Lower leg skin (tissue), 4 donors: ENCODE data around the gene ARHGAP45. TPM values are rescaled to one million over a fixed set of nuclear protein-coding genes. Genes with fewer than 3 reads are reported as not detected.

Experiments used
- DNase-seq, 2 donors: peaks; one replicate each; pipeline ENCODE4 v3.0.0-alpha.2; 2019; ENCODE audit warnings: low spot score in 2 of 2
- H3K4me3 ChIP-seq: fragments of 200-600 bp; sonication (generic); 2 replicates; pipeline ENCODE4 v1.5.1; 2017; ENCODE audit warnings: mild to moderate bottlenecking, low read depth; ENCODE audit not compliant: poor library complexity, severe bottlenecking
- CTCF ChIP-seq, 3 donors: fragments of 450-650 bp; IDR thresholded peaks; one replicate each; pipeline ENCODE4 v1.5.1; 2016; ENCODE audit warnings: antibody characterized with exemption in 3 of 3, mild to moderate bottlenecking in 3 of 3, moderate library complexity in 2 of 3
- POLR2A ChIP-seq, 2 donors: fragments of 450-650 bp; IDR thresholded peaks; one replicate each; pipeline ENCODE4 v1.6.1; 2016 to 2017; ENCODE audit warnings: antibody characterized with exemption in 2 of 2, mild to moderate bottlenecking in 1 of 2, moderate library complexity in 1 of 2
- WGBS, 2 donors: methylation state at CpG; one replicate each; pipeline ENCODE4 v1.1.5; 2018; 5-methylcytosine and 5-hydroxymethylcytosine counted together
- intact Hi-C: fragments of 100-400 bp; cut with DNase I; formaldehyde crosslinking; loops from one replicate; pipeline ENCODE4 v1.15.0; 2023; ENCODE audit warnings: low total_unique reads
- total RNA-seq, 4 donors: library from RNA; depleted of rRNA; stranded (reverse); fragments of >200 nt; gene quantifications; one replicate each; pipeline ENCODE4 v1.1.0, GENCODE V29; 2016

Gene ARHGAP45
- total RNA-seq, 4 donors from 2014 or later: 12.4 to 36.0 (median 14.4) TPM

- H3K4me3 ChIP-seq: no peak overlapping the region
- DNase-seq: no peak
- TF ChIP-seq CTCF (IDR thresholded peaks at IDR 0.05) (no peak), POLR2A (IDR thresholded peaks at IDR 0.05) (no peak)
- WGBS, 2 donors: 49 to 53% methylated on average over 3 of the region's 3 CpGs
- intact Hi-C loops: no loop called here
These were observed 9.7 kb upstream of the ARHGAP45 start for GRCh38 chr19:1057176-1057855.

GRCh38 chr19:1058112-1058511 is 8.9 kb upstream of the ARHGAP45 start:
- TF ChIP-seq POLR2A (IDR thresholded peaks at IDR 0.05) (no peak), CTCF (IDR thresholded peaks at IDR 0.05) (no peak)
- no peak overlapping the region for H3K4me3 ChIP-seq
- intact Hi-C loops: no loop called here
- 92 to 99% methylated on average over 5 of the region's 5 CpGs for WGBS, 2 donors
- DNase-seq: no peak

GRCh38 chr19:1060689-1061088 is 6.3 kb upstream of the ARHGAP45 start:
- H3K4me3 ChIP-seq: no peak overlapping the region
- intact Hi-C loops: no loop called here
- TF ChIP-seq POLR2A (IDR thresholded peaks at IDR 0.05): no peak
- TF ChIP-seq CTCF (IDR thresholded peaks at IDR 0.05): no peak
- WGBS, 2 donors: 82 to 86% methylated on average over 5 of the region's 5 CpGs
- no peak for DNase-seq

- 91 to 93% methylated on average over 5 to 20 of the region's 20 CpGs for WGBS, 2 donors
- H3K4me3 ChIP-seq: no peak overlapping the region
- no peak for TF ChIP-seq CTCF (IDR thresholded peaks at IDR 0.05)
- intact Hi-C loops: no loop called here
- DNase-seq: no peak
These were observed 5.0 kb upstream of the ARHGAP45 start for GRCh38 chr19:1061987-1062386.

- intact Hi-C loops: no loop called here
- no peak overlapping the region for H3K4me3 ChIP-seq
- 81 to 90% methylated on average over 17 of the region's 17 CpGs for WGBS, 2 donors
- no peak for TF ChIP-seq POLR2A (IDR thresholded peaks at IDR 0.05)
- no peak for TF ChIP-seq CTCF (IDR thresholded peaks at IDR 0.05)
- no peak for DNase-seq
These were observed 4.5 kb upstream of the ARHGAP45 start for GRCh38 chr19:1062387-1063029.
